CD4-positive, alpha-beta memory T cell (primary cell): ENCODE measurements around the gene TOGARAM2. TPM values are rescaled to one million over a fixed set of nuclear protein-coding genes. Genes with fewer than 3 reads are reported as not detected.

Source experiments
- CTCF ChIA-PET: fragments of 350-600 bp; sonication (Branson Sonifier 250); formaldehyde crosslinking; loops from one replicate; lab custom pipeline; 2021; ENCODE audit warnings: inconsistent platforms; ENCODE audit not compliant: partially characterized antibody; lab: Charles Lee
- POLR2A ChIA-PET: fragments of 350-600 bp; sonication (Branson Sonifier 250); formaldehyde crosslinking; loops from one replicate; lab custom pipeline; 2021; ENCODE audit not compliant: partially characterized antibody; lab: Charles Lee
- DNase-seq, 5 donors: peaks; one replicate each; pipeline versions ENCODE4 v3.0.0 to v3.0.0-alpha.2; 2020 to 2022; ENCODE audit warnings: mixed read lengths in 1 of 5
- H3K27ac ChIP-seq: one replicate; pipeline ENCODE4 v1.7.0; 2013; ENCODE audit warnings: low read depth, low read length
- H3K27me3 ChIP-seq: 2 replicates; pipeline ENCODE4 v1.7.0; 2013; ENCODE audit warnings: mild to moderate bottlenecking, low read length, moderate library complexity; ENCODE audit not compliant: insufficient read depth
- H3K36me3 ChIP-seq: 2 replicates; pipeline ENCODE4 v1.7.0; 2013; ENCODE audit warnings: mild to moderate bottlenecking, low read length, moderate library complexity; ENCODE audit not compliant: insufficient read depth
- H3K4me1 ChIP-seq: 2 replicates; pipeline ENCODE4 v1.7.0; 2013; ENCODE audit warnings: mild to moderate bottlenecking, low read length, moderate library complexity; ENCODE audit not compliant: insufficient read depth
- H3K4me3 ChIP-seq, 2 donors: one replicate each; pipeline ENCODE4 v1.7.0; 2013; ENCODE audit warnings: low read length in 2 of 2, mild to moderate bottlenecking in 1 of 2
- H3K9me3 ChIP-seq, 2 donors: one replicate each; pipeline ENCODE4 v1.7.0; 2013; ENCODE audit warnings: low read length in 2 of 2, control low read depth in 1 of 2; ENCODE audit not compliant: control insufficient read depth in 1 of 2
- H3K27ac Mint-ChIP-seq, 7 donors: one replicate each; pipeline ENCODE4 v1.8.0; 2020 to 2021; ENCODE audit warnings: mixed read lengths in 7 of 7, mild to moderate bottlenecking in 6 of 7, inconsistent platforms in 3 of 7, moderate library complexity in 3 of 7
- H3K27me3 Mint-ChIP-seq, 2 donors: one replicate each; pipeline ENCODE4 v1.8.0; 2020 to 2021; ENCODE audit warnings: mixed read lengths in 2 of 2
- H3K36me3 Mint-ChIP-seq, 2 donors: one replicate each; pipeline ENCODE4 v1.8.0; 2020 to 2021; ENCODE audit warnings: mixed read lengths in 2 of 2, inconsistent platforms in 1 of 2, mild to moderate bottlenecking in 1 of 2
- H3K4me1 Mint-ChIP-seq, 4 donors: one replicate each; pipeline ENCODE4 v1.8.0; 2020 to 2021; ENCODE audit warnings: mixed read lengths in 4 of 4, mild to moderate bottlenecking in 1 of 4
- H3K4me3 Mint-ChIP-seq, 8 donors: one replicate each; pipeline ENCODE4 v1.8.0; 2020 to 2021; ENCODE audit warnings: mixed read lengths in 8 of 8, mild to moderate bottlenecking in 7 of 8, moderate library complexity in 6 of 8, inconsistent platforms in 3 of 8
- H3K9me3 Mint-ChIP-seq, 8 donors: one replicate each; pipeline ENCODE4 v1.8.0; 2020 to 2021; ENCODE audit warnings: mixed read lengths in 8 of 8, mild to moderate bottlenecking in 5 of 8, inconsistent platforms in 3 of 8, moderate library complexity in 1 of 8
- intact Hi-C: fragments of 100-400 bp; cut with micrococcal nuclease; formaldehyde crosslinking; loops from one replicate; pipeline ENCODE4 v1.15.1; 2023
- polyA plus RNA-seq, 2 donors: library from polyadenylated mRNA; unstranded; fragments of 300-500 nt; fragmentation: Illumina TruSeq; gene quantifications; one replicate each; pipeline ENCODE4 v1.2.3, GENCODE V29; 2021
- total RNA-seq, 2 experiments: library from RNA; stranded (reverse); gene quantifications; one replicate each; pipeline ENCODE4 v1.2.3, GENCODE V29; 2021

The TOGARAM2 gene
- total and polyA plus RNA-seq, 4 experiments from 2014 or later: 0.46 to 2.7 (median 1.7) TPM

DNA sequence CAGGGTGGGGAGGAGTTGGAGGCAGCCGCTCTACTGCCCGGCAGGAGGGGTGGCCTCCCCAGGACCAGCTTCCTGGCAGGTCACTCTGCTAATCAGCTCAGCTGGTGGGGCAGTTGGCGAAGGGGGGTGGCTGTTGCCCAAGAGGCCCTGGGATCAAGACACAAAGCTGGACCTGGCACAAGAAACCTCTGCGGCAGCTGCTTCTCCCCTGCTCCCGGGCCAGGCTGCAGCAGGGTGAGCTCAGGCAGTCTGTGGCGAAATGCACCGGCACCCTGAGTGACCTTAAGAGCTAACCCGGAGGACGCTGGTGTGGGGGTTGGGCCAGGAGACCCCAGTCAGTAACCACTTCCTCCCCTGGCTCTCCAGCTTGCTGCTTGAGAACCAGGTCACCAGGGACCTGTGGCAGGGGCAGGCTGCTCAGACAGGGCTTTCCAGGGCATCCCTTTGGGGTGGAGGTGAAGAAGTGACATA lies 31.1 kb downstream of the TOGARAM2 start:
- Mint-ChIP-seq H3K4me3 (peak overlapping the region in 7 of 8 donors; percentile 53 to 95 (median 86)), H3K27me3 (no peaks in the 10 kb centered on the region), H3K9me3 (no peaks in the 10 kb centered on the region), H3K4me1 (peaks cover 70 to 86% (median 80%) of the 10 kb centered on the region in 4 donors), H3K36me3 (no peaks in the 10 kb centered on the region), H3K27ac (peak overlapping the region; percentile 99 to 100 (median 100))
- CTCF ChIA-PET: interaction anchor here (1.1 to 8.3 kb wide), 9 partner anchors 12 to 118 kb away, joined by 3 to 76 read pairs (median 6); no protein-coding TSS in a partner anchor
- intact Hi-C loops: loop anchor here (5.0 to 10.0 kb wide), 4 partner anchors 117 to 1133 kb away; partner anchors contain the start of genes PPP1CB, SPDYA, WDR43 and YPEL5
- Histone ChIP-seq H3K27me3 (no peaks in the 10 kb centered on the region), H3K4me1 (peaks cover 89% of the 10 kb centered on the region), H3K27ac (peak overlapping the region; percentile 86), H3K9me3 (no peaks in the 10 kb centered on the region), H3K36me3 (no peaks in the 10 kb centered on the region), H3K4me3 (peak overlapping the region in 1 of 2 donors; percentile 9)
- DNase-seq: peak; percentile 42 to 77 (median 45)
- POLR2A ChIA-PET: interaction anchor here (0.6 to 9.1 kb wide), 12 partner anchors 12 to 1134 kb away, joined by 3 to 209 read pairs (median 6); partner anchors contain the start of genes CLIP4, TRMT61B, WDR43 and YPEL5

DNA sequence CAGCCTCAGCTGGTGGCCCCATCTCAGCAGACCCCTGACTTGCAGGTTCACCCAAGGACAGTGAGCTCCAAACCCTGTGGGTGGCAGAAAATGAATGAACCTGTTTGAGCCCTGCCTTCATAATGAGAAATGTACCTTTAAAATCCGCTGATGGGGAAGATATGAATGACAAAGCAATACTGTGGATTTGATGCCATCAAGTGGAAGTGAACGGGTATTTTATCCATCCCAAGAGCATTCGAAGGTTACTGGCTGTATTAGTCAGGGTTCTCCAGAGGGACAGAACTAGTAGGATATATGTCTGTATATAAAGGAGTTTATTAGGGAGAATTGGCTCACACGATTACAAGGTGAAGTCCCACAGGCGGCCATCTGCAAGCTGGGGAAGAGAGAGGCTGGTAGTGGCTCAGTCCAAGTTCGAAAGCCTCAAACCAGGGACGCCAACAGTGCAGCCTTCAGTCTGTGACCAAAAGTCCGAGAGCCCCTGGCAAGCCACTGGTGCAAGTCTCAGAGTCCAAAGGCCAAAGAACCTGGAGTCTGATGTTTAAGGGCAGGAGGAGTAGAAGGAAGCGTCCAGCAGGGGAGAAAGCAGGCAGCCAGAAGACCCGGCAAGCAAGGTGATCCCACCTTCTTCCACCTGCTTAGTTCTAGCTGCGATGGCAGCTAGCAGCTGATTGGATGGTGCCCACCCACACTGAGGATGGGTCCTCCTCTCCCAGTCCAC lies 32.1 kb downstream of the TOGARAM2 start:
- peak overlapping the region in 1 of 2 donors; percentile 48 for H3K4me3 ChIP-seq
- DNase-seq: peak in 1 of 5 donors; percentile 11
- intact Hi-C loops: loop anchor here (5.0 to 10.0 kb wide), 4 partner anchors 118 to 1132 kb away; partner anchors contain the start of genes PPP1CB, SPDYA, WDR43 and YPEL5
- Mint-ChIP-seq H3K36me3 (no peaks in the 10 kb centered on the region), H3K27ac (peak overlapping the region; percentile 99 to 100 (median 100)), H3K4me1 (peaks cover 72 to 93% (median 83%) of the 10 kb centered on the region in 4 donors), H3K4me3 (peak overlapping the region; percentile 43 to 95 (median 88)), H3K9me3 (peaks cover 0 to 2% (median 0%) of the 10 kb centered on the region in 8 donors), H3K27me3 (no peaks in the 10 kb centered on the region)
- peaks cover 93% of the 10 kb centered on the region for H3K4me1 ChIP-seq
- H3K27me3 ChIP-seq: no peaks in the 10 kb centered on the region
- peak overlapping the region; percentile 86 for H3K27ac ChIP-seq
- ChIA-PET CTCF (interaction anchor here (1.0 to 8.3 kb wide), 10 partner anchors 13 to 117 kb away, joined by 3 to 76 read pairs (median 6); no protein-coding TSS in a partner anchor), POLR2A (interaction anchor here (0.6 to 9.1 kb wide), 3 partner anchors 9 to 104 kb away, joined by 3 to 209 read pairs (median 164); partner anchors contain the start of gene CLIP4)
- H3K36me3 ChIP-seq: no peaks in the 10 kb centered on the region
- no peaks in the 10 kb centered on the region for H3K9me3 ChIP-seq

DNA sequence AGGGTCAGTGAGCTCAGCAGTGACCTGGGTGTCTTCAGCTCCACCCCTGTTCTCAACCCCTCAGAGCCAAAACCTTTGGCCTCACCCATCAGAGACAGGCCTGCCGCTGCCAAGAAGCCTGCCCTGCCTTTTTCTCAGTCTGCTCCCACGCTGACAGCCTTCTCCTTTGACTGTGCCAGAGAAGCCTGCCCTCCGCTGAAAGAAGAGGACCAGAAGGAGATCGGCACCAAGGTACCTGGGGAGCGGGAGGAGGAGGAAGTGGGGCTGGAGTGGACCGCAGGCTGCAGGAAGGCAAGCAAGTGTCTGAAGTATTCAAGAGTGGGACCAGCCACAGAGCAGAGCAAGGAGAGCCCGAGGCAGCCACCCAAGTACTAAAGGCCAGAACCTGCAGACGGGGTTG lies 33.2 kb downstream of the TOGARAM2 start:
- Mint-ChIP-seq H3K4me1 (peaks cover 65 to 90% (median 78%) of the 10 kb centered on the region in 4 donors), H3K36me3 (no peaks in the 10 kb centered on the region)

DNA sequence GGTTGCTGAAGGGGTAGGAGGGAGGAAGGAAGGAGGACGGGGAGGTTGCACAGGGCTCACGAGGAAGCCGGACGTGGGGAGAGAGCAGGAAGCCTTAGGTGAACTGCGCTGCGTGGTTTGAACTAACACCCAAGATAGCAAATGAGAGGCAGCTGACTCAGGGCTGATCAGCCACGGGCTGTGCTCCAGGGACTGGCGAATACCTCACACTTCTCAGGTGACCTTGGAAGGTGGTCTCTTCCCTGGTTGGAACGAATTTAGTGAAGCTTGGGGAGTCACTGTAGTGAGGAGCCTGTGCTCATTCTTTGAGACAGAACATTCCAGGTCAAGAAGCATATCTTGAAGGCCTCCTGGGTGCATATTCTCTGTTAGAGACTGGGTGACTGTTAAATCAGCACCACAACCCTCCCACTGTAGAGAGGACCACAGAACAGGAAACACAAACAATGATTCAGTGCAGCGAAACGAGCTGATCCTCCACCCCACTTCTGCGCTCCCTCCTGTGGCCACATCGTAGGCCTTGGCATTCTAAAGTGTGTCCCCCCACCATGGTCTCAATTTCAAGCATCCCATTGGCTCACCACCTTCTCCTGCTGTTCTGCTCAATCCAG lies 33.8 kb downstream of the TOGARAM2 start:
- Histone ChIP-seq H3K4me1 (peaks cover 78% of the 10 kb centered on the region), H3K27ac (peak overlapping the region; percentile 86), H3K36me3 (no peaks in the 10 kb centered on the region), H3K4me3 (peak overlapping the region; percentile 25 to 48), H3K27me3 (no peaks in the 10 kb centered on the region), H3K9me3 (no peaks in the 10 kb centered on the region)
- H3K9me3 Mint-ChIP-seq: peaks cover 0 to 2% (median 0%) of the 10 kb centered on the region in 8 donors
- H3K27me3 Mint-ChIP-seq: no peaks in the 10 kb centered on the region
- intact Hi-C loops: loop anchor here (1.0 to 10.0 kb wide), 8 partner anchors 14 to 1130 kb away; partner anchors contain the start of genes PPP1CB, SPDYA, WDR43 and YPEL5
- peaks cover 62 to 84% (median 72%) of the 10 kb centered on the region in 4 donors for H3K4me1 Mint-ChIP-seq
- H3K4me3 Mint-ChIP-seq: peak overlapping the region; percentile 83 to 95 (median 88)
- peak; percentile 75 to 88 (median 80) for DNase-seq
- ChIA-PET CTCF (interaction anchor here (0.8 to 8.3 kb wide), 15 partner anchors 12 to 194 kb away, joined by 3 to 76 read pairs (median 5); partner anchors contain the start of gene CLIP4), POLR2A (interaction anchor here (0.6 to 9.1 kb wide), 18 partner anchors 11 to 1132 kb away, joined by 3 to 209 read pairs (median 4); partner anchors contain the start of genes CLIP4, TRMT61B, WDR43 and YPEL5)
- peak overlapping the region; percentile 99 to 100 (median 100) for H3K27ac Mint-ChIP-seq
- no peaks in the 10 kb centered on the region for H3K36me3 Mint-ChIP-seq

More for the DNA sequence above, 33.2 kb downstream of the TOGARAM2 start:
- Histone ChIP-seq H3K9me3 (no peaks in the 10 kb centered on the region), H3K4me3 (peak overlapping the region; percentile 25 to 48), H3K27ac (peak overlapping the region; percentile 86), H3K4me1 (peaks cover 83% of the 10 kb centered on the region), H3K27me3 (no peaks in the 10 kb centered on the region), H3K36me3 (no peaks in the 10 kb centered on the region)
- ChIA-PET POLR2A (interaction anchor here (0.9 to 9.1 kb wide), 7 partner anchors 14 to 144 kb away, joined by 3 to 209 read pairs (median 6); partner anchors contain the start of genes CLIP4, TRMT61B and WDR43), CTCF (interaction anchor here (1.0 to 8.3 kb wide), 8 partner anchors 14 to 102 kb away, joined by 3 to 76 read pairs (median 8); partner anchors contain the start of gene CLIP4)
- peak overlapping the region; percentile 83 to 95 (median 88) for H3K4me3 Mint-ChIP-seq
- peak overlapping the region; percentile 99 to 100 (median 100) for H3K27ac Mint-ChIP-seq
- H3K27me3 Mint-ChIP-seq: no peaks in the 10 kb centered on the region
- intact Hi-C loops: loop anchor here (1.0 to 10.0 kb wide), 7 partner anchors 14 to 1130 kb away; partner anchors contain the start of genes PPP1CB, SPDYA, WDR43 and YPEL5
- H3K9me3 Mint-ChIP-seq: peaks cover 0 to 2% (median 0%) of the 10 kb centered on the region in 8 donors
- DNase-seq: no peak

DNA sequence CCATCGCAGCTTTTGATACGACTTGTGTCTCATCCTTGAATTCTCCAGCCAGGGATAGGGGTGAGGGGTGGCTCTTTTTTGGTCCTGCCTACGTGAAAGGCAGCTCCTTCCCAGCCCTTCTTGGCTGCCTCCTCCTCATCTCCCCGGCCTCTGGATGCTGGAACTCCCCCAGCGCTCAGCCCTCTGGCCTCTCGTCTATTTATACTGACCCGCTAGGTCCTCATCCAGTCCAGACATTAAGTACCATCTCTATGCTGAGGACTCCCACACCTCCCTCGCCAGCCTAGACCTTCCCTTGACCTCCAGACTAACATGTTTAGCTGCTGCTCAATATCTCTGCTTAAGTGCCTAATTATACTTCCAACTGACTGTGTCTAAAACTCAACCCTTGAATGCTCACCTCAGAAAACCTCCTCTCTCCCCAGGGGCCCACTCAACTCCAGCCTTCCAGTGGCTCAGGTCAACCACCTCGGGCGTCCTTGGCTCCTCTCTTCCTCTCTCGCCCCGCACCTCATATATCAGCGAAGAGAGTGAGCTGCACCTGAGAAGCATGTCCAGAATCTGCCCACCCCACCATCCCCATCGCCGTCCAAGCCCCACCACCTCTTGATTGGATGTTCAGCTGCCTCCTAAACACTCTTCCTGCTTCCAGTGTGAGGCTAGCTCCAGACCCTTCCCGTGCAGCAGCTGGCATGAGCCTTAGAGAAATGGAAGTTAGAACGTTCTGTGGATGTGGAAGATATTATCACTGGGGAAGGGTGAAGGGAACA lies 34.8 kb downstream of the TOGARAM2 start:
- Histone ChIP-seq H3K9me3 (no peaks in the 10 kb centered on the region), H3K27ac (peak overlapping the region; percentile 86), H3K27me3 (no peaks in the 10 kb centered on the region), H3K4me1 (peaks cover 68% of the 10 kb centered on the region), H3K4me3 (peak overlapping the region in 1 of 2 donors; percentile 5), H3K36me3 (no peaks in the 10 kb centered on the region)
- H3K4me1 Mint-ChIP-seq: peaks cover 58 to 75% (median 67%) of the 10 kb centered on the region in 4 donors
- DNase-seq: no peak
- peaks cover 0 to 3% (median 0%) of the 10 kb centered on the region in 8 donors for H3K9me3 Mint-ChIP-seq
- intact Hi-C loops: loop anchor here (1.0 to 10.0 kb wide), 5 partner anchors 15 to 1129 kb away; partner anchors contain the start of genes SPDYA, WDR43 and YPEL5
- no peaks in the 10 kb centered on the region for H3K36me3 Mint-ChIP-seq
- H3K4me3 Mint-ChIP-seq: peak overlapping the region; percentile 42 to 95 (median 88)
- H3K27me3 Mint-ChIP-seq: no peaks in the 10 kb centered on the region
- H3K27ac Mint-ChIP-seq: peak overlapping the region; percentile 99 to 100 (median 100)
- ChIA-PET CTCF (interaction anchor here (0.8 to 8.3 kb wide), 13 partner anchors 11 to 195 kb away, joined by 3 to 76 read pairs (median 6); partner anchors contain the start of gene CLIP4), POLR2A (interaction anchor here (0.6 to 9.1 kb wide), 16 partner anchors 12 to 1131 kb away, joined by 3 to 209 read pairs (median 4); partner anchors contain the start of genes CLIP4, TRMT61B, WDR43 and YPEL5)
